ENCODE data around the gene YIPF7. TPM values are rescaled to one million over a fixed set of nuclear protein-coding genes. Genes with fewer than 3 reads are reported as not detected.

Gene YIPF7
- total RNA-seq, 4 donors from 2014 or later: 0.98 to 4.6 TPM; not detected in 2

DNA sequence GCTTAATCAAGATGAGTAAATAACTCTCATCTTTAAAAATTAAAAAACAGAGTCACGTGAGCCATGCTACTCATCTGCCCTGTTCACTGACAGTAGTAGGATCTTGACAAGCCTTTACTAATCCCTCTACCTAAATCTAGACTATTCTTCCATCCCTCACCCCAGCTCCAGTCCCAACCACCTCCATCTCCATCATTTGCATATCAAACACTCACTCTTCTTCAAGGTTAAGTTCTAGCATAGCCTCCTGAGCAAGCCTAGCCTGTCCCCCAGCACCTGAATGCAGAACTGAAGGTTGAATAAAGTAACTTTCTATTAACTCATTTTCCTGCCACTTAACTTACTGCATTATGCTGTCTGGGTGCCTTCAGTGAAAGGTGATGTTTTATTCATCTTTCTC lies 72.5 kb downstream of the YIPF7 start:
- no peaks in the 10 kb centered on the region for H3K36me3 ChIP-seq
- H3K27ac ChIP-seq: no peak overlapping the region
- H3K4me3 ChIP-seq: no peak overlapping the region
- TF ChIP-seq, protein P1, sequence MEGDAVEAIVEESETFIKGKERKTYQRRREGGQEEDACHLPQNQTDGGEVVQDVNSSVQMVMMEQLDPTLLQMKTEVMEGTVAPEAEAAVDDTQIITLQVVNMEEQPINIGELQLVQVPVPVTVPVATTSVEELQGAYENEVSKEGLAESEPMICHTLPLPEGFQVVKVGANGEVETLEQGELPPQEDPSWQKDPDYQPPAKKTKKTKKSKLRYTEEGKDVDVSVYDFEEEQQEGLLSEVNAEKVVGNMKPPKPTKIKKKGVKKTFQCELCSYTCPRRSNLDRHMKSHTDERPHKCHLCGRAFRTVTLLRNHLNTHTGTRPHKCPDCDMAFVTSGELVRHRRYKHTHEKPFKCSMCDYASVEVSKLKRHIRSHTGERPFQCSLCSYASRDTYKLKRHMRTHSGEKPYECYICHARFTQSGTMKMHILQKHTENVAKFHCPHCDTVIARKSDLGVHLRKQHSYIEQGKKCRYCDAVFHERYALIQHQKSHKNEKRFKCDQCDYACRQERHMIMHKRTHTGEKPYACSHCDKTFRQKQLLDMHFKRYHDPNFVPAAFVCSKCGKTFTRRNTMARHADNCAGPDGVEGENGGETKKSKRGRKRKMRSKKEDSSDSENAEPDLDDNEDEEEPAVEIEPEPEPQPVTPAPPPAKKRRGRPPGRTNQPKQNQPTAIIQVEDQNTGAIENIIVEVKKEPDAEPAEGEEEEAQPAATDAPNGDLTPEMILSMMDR (IDR thresholded peaks at IDR 0.05): no peak
- no peak for TF ChIP-seq POLR2A (IDR thresholded peaks at IDR 0.05)
- H3K4me1 ChIP-seq: no peaks in the 10 kb centered on the region
- no peaks in the 10 kb centered on the region for H3K27me3 ChIP-seq
- no peaks in the 10 kb centered on the region for H3K9me3 ChIP-seq
- intact Hi-C loops (cut with DNase I; ENCODE audit: low total_unique reads): no loop called here
- no peak for DNase-seq

Other genes with a start within 250 kb of the YIPF7 start
- 1 to 10 TPM in 3 of 4 donors, under 1 TPM in 1; 0.51 to 3.9 (median 2.5) TPM for gene KCTD8, start 202.8 kb downstream of the YIPF7 start, total RNA-seq
- gene GUF1, start 26.8 kb upstream of the YIPF7 start, total RNA-seq: 10 to 100 TPM in 3 of 4 donors, 1 to 10 TPM in 1; 3.8 to 32.3 (median 19.0) TPM
- gene GNPDA2, start 74.9 kb upstream of the YIPF7 start, total RNA-seq: 10 to 100 TPM in 3 of 4 donors, 1 to 10 TPM in 1; 5.9 to 53.6 (median 22.5) TPM

All from uterus (tissue), 4 donors.